ENCODE measurements around the gene PPP2R2D. TPM values are rescaled to one million over a fixed set of nuclear protein-coding genes. Genes with fewer than 3 reads are reported as not detected.

The PPP2R2D gene
- total RNA-seq, 4 donors from 2014 or later, result 39.2 to 79.0 (median 52.9) TPM

DNA sequence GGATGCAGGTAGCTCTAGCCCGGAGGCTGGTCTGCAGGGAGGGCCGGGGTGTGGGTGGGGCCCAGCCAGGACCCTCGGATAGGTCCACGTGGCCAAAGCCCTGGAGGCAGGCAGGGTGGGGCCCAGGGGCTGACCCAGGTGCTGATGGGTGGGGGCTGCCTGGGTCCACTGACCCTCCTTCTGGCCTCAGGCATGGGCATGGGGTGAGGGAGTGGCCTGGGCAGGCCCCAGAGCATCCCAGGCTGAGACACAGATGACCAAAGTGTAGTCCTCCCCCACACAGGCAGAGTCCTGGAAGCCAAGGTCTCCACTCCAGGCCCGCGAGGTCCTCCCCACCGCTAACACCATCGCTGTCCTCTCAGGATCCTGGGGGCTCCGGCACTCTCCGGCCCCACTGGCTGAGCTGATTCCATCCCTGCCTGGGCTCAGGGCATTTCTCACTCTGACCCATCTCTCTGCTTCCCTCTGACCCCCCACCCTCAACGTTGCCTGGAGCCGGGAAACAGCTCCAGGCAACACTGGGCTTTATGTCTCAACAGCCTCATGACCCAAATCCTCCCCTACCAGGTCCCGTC, 20.7 kb upstream of the PPP2R2D start:
- Histone ChIP-seq H3K4me1 (peaks cover 0 to 2% (median under 1%) of the 10 kb centered on the region in 4 donors), H3K27ac (no peak overlapping the region), H3K27me3 (peaks cover 23% of the 10 kb centered on the region), H3K36me3 (no peaks in the 10 kb centered on the region), H3K9me3 (no peaks in the 10 kb centered on the region), H3K4me3 (no peak overlapping the region)
- WGBS, 2 donors (ENCODE audit: low coverage in 1 of 2), result 80% methylated on average over 13 of the region's 13 CpGs; no CpG with 5 or more reads in 1 of the 2 donors
- intact Hi-C loops (cut with DNase I; ENCODE audit: low total_unique reads) (no loop called here), in situ Hi-C loops (cut with MboI; ENCODE audit: low pct_ligation_motif_present in 1 of 4, low pct_unique_long_range_greater_than_20kb in 1 of 4, low sequenced_read_pairs in 3 of 4) (loop anchor here in 2 of 4 donors (25.0 kb wide), 2 partner anchors 257 to 1693 kb away; no protein-coding TSS in a partner anchor)
- DNase-seq, result no peak
- TF ChIP-seq POLR2A (IDR thresholded peaks at IDR 0.05), result no peak
- TF ChIP-seq EP300 (IDR thresholded peaks at IDR 0.05; ENCODE audit: low read depth), result no peak
- TF ChIP-seq, protein P1, sequence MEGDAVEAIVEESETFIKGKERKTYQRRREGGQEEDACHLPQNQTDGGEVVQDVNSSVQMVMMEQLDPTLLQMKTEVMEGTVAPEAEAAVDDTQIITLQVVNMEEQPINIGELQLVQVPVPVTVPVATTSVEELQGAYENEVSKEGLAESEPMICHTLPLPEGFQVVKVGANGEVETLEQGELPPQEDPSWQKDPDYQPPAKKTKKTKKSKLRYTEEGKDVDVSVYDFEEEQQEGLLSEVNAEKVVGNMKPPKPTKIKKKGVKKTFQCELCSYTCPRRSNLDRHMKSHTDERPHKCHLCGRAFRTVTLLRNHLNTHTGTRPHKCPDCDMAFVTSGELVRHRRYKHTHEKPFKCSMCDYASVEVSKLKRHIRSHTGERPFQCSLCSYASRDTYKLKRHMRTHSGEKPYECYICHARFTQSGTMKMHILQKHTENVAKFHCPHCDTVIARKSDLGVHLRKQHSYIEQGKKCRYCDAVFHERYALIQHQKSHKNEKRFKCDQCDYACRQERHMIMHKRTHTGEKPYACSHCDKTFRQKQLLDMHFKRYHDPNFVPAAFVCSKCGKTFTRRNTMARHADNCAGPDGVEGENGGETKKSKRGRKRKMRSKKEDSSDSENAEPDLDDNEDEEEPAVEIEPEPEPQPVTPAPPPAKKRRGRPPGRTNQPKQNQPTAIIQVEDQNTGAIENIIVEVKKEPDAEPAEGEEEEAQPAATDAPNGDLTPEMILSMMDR (IDR thresholded peaks at IDR 0.05), result no peak
- no peak for TF ChIP-seq POLR2AphosphoS5 (IDR thresholded peaks at IDR 0.05)

DNA sequence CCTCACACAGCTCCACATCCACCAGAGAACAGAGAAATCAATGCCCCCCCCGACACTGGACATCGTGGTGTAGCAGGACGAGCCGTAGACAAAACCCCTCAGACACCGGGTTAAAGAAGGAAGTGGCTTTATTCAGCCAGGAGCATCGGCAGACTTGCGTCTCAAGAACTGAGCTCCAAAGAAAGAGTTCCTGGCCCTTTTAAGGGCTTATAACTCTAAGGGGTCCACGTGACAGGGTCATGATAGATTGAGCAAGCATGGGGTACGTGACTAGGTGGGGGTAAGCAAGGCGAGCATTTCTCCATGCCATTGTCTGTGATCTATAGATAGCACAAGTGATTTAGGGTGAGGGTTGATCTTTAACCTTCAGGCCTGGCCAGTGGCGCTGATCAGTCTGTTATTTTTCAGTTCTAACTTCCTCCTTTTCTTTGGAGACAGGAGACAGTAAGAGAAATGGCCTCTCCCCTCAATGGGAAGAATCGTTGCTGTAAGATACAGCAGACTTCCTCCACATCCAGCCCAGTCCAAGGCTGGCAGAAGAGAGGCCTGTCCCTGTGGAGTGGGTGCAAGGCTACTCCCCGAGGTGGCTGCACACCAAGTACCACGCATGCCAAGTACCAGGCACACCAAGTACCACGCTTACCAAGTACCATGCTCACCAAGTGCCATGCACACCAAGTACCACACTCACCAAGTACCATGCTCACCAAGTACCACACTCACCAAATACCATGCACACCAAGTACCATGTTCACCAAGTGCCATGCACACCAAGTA, 19.5 kb upstream of the PPP2R2D start:
- H3K4me3 ChIP-seq, result no peak overlapping the region
- in situ Hi-C loops (cut with MboI; ENCODE audit: low pct_ligation_motif_present in 1 of 4, low pct_unique_long_range_greater_than_20kb in 1 of 4, low sequenced_read_pairs in 3 of 4), result loop anchor here in 2 of 4 donors (25.0 kb wide), 2 partner anchors 256 to 1694 kb away; no protein-coding TSS in a partner anchor

DNA sequence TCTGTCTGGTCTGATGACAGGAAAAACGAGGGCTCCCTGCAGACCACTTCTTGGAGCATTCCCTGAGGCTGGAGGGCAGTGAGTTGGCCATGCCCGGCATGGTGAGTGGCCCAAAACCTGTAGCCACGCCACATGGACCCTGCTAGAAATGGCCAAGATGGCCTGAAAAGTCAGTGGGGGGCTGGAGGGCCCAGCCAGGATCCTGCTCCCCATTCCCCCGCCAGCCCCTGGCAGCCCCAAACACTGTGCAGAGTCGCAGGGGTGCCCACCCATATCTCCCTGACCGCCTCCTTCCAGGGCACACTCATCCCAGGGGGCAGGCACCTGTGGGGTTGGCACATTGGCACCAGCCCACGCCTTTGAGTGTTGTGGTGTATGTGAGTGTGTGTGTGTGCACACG, 18.7 kb upstream of the PPP2R2D start:
- intact Hi-C loops (cut with DNase I; ENCODE audit: low total_unique reads), result no loop called here
- in situ Hi-C loops (cut with MboI; ENCODE audit: low pct_ligation_motif_present in 1 of 4, low pct_unique_long_range_greater_than_20kb in 1 of 4, low sequenced_read_pairs in 3 of 4), result loop anchor here in 2 of 4 donors (25.0 kb wide), 2 partner anchors 255 to 1695 kb away; no protein-coding TSS in a partner anchor
- Histone ChIP-seq H3K27me3 (peaks cover 10% of the 10 kb centered on the region), H3K4me1 (peaks cover 0 to 7% (median 0%) of the 10 kb centered on the region in 4 donors), H3K4me3 (no peak overlapping the region), H3K27ac (no peak overlapping the region), H3K9me3 (no peaks in the 10 kb centered on the region), H3K36me3 (no peaks in the 10 kb centered on the region)
- 81% methylated on average over 8 of the region's 8 CpGs; no CpG with 5 or more reads in 1 of the 2 donors for WGBS, 2 donors (ENCODE audit: low coverage in 1 of 2)
- TF ChIP-seq EP300 (IDR thresholded peaks at IDR 0.05; ENCODE audit: low read depth) (no peak), POLR2AphosphoS5 (IDR thresholded peaks at IDR 0.05) (no peak), POLR2A (IDR thresholded peaks at IDR 0.05) (no peak)
- TF ChIP-seq, protein P1 (IDR thresholded peaks at IDR 0.05), result no peak
- no peak for DNase-seq

More for the DNA sequence above, 19.5 kb upstream of the PPP2R2D start:
- 60 to 81% methylated on average over 4 to 15 of the region's 15 CpGs for WGBS, 2 donors (ENCODE audit: low coverage in 1 of 2)
- peaks cover 12% of the 10 kb centered on the region for H3K27me3 ChIP-seq
- no peak for DNase-seq
- intact Hi-C loops (cut with DNase I; ENCODE audit: low total_unique reads), result no loop called here
- no peak overlapping the region for H3K27ac ChIP-seq
- TF ChIP-seq POLR2A (IDR thresholded peaks at IDR 0.05), result no peak
- no peak for TF ChIP-seq EP300 (IDR thresholded peaks at IDR 0.05; ENCODE audit: low read depth)
- no peak for TF ChIP-seq POLR2AphosphoS5 (IDR thresholded peaks at IDR 0.05)
- TF ChIP-seq, protein P1 (IDR thresholded peaks at IDR 0.05), result no peak
- H3K9me3 ChIP-seq, result no peaks in the 10 kb centered on the region
- H3K4me1 ChIP-seq, result peaks cover 0 to 7% (median 0%) of the 10 kb centered on the region in 4 donors
- H3K36me3 ChIP-seq, result no peaks in the 10 kb centered on the region

Measured in transverse colon (tissue), 4 donors.